GM18502 (cell line): ENCODE measurements around the gene TRAPPC12.
"Not testable (repeated sequence)": the region's sequence is repeated elsewhere in the genome, so short reads cannot be mapped to it uniquely, and the experiment has no call there.

Experiments
- ATAC-seq: cut with Tn5 transposase; IDR thresholded peaks from one replicate; pipeline ENCODE4 v1.9.1; 2021; ENCODE audit warnings: mild to moderate bottlenecking; ENCODE audit not compliant: unreplicated experiment, poor library complexity

The TRAPPC12 gene

DNA sequence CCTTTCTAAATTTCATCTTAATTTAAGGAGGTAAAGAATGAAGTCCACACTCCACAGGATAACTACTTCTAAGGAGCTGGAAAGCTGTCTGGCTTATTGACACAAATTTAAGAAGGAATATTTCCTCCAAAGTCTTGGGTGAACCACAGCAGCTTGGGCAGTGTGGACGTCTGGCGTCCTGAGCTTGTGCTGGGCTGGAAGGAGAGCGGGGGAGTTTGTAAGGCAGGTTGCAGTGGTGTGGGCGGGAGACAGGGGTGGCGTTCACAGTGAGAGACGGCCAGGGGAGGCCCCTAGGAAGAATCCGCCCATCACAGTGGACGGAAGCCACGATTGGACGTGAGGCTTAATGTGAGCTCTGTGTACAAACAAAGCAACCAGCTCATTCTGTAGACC, 114.1 kb downstream of the TRAPPC12 start:
- ATAC-seq = no peak

DNA sequence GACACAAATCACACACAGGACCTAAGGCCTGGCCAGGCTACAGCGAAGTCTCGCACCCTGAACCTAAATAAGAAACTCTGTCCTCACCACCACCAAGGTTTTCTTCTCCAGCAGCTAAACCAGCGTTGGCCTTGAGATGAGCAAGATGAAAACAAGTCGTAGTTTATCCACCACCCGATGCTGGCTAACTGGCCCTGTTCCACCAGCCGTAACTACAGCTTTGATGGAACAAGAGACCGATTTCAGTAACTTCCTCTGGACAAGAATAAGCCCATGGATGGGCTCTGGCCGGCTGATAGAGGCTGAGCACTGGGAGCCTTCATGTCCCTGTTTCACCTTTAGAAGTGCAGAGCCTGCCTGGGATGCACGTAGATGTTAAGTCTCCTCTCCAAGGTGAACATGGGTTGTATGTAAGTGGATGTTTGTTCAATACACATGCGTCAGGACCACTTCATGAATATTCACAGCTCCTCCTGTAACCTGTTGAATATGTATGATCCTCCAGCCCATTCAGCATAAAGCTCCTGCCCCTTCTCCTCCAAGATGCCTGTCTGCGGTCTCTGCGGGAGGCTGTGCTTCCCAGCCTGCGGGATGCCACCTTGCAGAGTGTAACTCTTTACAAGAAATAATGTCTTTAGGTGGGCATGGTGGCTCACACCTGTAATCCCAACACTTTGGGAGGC, 115.6 kb downstream of the TRAPPC12 start:
- no peak for ATAC-seq

- not testable (repeated sequence) for ATAC-seq
Measured at GRCh38 chr2:3496708-3497080, 117.2 kb downstream of the TRAPPC12 start.

- no peak for ATAC-seq
Measured at GRCh38 chr2:3498783-3499394, 119.4 kb downstream of the TRAPPC12 start.

GRCh38 chr2:3500326-3500899, 120.9 kb downstream of the TRAPPC12 start:
- no peak for ATAC-seq

GRCh38 chr2:3503046-3503445, 123.6 kb downstream of the TRAPPC12 start:
- ATAC-seq = no peak

GRCh38 chr2:3503483-3503882, 124.0 kb downstream of the TRAPPC12 start:
- ATAC-seq = no peak

- no peak for ATAC-seq
Measured at GRCh38 chr2:3504741-3505140, 125.2 kb downstream of the TRAPPC12 start.

- no peak for ATAC-seq
Measured at GRCh38 chr2:3505771-3506170, 126.3 kb downstream of the TRAPPC12 start.

DNA sequence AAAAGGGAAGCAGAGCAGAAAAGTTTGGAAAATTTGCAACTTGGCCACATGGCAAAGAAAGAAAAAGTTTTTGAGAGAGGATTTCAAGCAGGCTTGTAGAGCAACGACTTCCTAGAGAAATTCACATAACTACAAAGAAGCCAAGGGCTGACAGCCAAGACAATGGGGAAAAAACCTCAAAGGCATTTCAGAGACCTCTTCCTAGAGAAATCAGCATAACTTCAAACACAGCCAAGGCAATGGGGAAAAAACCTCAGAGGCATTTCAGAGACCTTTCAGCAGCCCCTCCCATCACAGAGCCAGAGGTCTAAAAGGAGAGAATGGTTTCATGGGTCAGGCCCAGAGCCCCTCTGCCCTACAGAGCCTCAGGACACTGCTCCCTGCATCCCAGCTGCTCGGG, 132.6 kb downstream of the TRAPPC12 start:
- no peak for ATAC-seq

DNA sequence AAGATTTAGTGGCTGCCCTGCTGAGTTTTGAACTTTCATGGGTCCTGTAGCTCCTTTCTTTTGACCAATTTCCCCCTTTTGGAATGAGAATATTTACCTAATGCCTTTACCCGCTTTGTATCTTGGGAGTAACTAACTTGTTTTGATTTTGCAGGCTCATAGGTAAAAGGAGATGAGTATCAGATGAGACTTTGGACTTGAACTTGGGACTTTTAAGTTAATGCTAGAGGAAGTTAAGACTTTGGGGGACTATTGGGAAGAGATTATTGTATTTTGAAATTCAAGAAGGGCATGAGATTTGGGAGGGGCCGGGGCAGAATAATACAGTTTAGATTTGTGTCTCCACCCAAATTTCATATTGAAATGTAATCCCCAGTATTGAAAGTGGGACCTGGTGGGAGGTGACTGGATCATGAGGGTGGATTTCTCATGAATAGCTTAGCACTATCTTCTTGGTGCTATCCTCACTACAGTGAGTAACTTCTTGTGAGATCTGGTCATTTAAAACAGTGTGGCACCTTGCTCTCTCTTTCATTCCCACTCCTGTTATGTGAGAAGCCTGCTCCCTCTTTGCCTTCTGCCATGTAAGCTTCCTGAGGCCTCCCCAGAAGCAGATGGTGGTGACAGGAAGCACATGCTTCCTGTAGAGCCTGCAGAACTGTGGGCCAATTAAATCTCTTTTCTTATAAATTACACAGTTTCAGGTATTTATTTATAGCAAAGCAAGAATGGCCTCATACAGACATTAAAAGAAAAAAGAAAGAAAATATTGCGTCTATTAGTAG, 133.7 kb downstream of the TRAPPC12 start:
- ATAC-seq = no peak

- not testable (repeated sequence) for ATAC-seq
Measured at GRCh38 chr2:3515438-3515837, 135.9 kb downstream of the TRAPPC12 start.

DNA sequence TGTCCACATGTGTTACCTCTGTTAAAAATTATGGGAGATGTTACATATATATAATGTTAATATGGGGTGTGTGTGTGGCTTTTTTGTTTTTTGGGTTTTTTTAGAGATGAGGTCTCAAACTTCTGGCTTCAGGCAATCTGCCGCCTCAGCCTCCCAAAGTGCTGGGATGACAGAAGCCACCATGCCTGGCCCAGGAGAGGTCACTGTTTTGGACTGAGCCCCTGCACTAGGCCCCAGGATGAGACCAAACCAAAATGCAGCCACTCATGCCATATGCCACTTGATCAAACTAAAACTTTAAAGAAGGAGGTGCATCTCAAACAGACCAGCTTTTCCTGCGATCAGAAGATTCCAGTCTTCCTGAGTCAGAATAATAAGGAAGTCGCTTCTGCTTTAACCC, 137.3 kb downstream of the TRAPPC12 start:
- ATAC-seq = no peak

DNA sequence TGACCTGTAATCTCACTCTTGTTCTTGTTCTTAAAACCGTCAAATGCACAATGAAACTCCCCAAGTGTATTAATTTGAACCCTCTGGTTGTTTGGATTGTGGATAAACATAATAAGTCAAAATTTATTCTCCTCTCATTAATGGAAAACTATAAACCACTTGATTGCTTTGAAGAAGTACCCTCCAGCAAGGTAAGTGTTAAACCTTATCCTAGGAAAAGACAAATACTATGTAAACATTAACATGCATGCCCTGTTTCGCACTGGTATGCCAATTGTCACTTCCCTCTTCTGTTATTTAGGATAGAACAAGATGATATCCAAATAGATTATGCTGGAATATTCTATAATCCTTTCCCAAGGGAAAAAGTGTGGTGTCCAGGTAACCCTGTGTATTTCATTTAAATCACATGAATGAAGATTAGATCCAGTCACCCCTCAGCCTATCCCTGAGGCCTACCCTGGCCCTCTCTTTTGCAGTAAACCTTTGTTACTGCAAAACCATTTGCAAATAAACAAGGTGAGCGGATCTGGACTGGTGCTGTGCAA, 138.5 kb downstream of the TRAPPC12 start:
- no peak for ATAC-seq

DNA sequence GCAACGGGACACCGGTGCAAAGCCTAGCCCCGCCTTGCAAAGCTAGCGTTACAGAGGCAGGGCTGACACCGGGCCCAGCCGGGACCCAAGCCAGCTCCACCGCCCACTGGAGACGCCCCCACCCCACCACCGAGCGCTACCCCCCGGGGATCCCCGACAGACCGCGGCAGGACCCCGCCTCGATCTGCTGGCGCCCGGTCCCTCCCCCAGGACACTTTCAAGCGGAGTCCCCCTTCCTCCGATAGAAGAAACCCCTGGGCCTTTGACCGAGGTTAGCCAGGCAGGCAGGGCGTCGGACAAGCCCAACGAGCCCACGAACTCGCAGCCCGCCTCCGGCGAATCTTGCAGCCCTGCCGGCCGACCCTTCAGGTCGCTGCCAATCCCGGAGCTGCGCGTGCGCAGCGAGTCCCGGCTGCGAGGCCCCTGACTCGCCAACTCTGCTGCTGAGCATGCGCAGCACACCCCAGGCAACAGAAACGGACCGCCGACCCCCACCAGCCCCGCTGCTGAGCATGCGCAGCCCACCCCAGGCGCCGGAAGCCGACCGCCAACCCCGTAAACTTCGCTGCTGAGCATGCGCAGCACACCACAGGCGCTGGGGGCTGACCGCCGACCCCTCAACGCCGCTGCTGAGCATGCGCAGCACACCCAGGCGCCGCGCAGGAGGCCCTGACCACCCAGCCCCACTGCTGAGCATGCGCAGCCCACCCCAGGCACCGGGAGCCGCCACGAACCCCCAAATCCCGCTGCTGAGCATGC, 139.2 kb downstream of the TRAPPC12 start:
- peak; percentile 82 for ATAC-seq

- peak; percentile 72 for ATAC-seq
Measured at GRCh38 chr2:3519255-3520205, 140.0 kb downstream of the TRAPPC12 start, which contains the start of gene ADI1. Gene ADI1 (minus strand): TSS chr2:3519531. CDS start chr2:3519487, 44 bp downstream.

DNA sequence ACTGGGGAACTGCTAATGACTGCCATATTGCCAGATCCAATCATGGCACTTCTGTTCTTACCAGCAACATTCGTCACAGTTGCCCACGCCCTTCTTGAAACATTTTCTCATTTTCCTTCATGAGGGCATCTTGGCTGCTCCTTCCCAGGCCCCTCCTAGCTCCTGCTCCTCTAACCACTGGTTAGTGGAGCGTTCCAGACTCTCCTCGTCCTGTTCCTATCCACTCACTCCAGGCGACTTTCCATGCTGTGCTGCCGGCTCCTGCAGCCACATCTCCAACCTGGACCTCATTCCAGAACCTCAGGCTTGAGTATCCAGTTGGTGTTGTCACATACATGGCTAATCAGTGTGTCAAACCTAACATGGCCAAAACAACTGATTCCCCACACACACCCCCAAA, 141.1 kb downstream of the TRAPPC12 start:
- ATAC-seq = no peak

DNA sequence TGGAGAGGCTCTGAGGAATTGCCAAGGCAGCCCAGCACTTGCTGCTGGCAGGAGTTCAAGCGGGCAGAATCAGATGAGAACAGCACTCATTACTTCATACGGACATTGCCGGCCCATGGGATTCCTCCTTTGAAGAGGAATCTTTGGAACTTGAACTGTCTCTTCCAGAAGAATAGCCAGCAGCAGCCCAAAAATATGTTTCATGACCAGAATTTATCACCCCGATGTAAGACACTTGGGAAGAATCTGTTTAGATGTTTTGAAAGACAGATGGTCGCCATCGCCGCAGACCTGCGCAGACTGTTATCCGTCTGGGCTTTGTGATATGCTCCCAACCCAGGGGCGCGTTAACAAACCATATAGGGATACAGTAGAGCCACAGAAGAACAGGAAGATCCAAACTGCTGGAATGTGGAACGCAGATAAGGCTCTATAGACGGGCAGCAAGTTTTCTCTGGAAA, 143.5 kb downstream of the TRAPPC12 start:
- no peak for ATAC-seq

DNA sequence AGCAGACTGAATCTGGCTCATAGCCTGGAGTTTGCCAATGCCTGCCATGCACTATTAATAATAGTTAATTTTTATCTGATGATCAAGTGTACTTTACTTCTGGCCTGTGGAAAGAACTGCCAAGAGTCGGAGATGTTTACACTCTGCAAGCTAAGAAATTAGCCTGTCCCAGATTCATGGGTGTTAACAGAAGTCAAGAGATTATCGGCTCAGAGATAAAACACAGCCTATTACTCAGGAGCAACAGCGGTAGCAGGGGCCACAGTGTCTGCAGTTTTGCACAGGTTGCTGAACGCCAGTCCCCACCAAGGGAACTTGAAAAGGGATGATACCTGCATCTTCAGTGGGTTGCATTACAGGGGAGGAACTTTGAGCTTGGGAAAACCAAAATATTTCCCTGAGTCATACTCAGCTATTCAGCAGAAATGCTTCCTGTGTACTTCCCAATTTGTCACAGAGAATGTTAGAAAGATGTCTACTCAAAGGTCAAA, 144.1 kb downstream of the TRAPPC12 start:
- no peak for ATAC-seq
